NCI-H1092 (cell line): ENCODE measurements around the gene POLR1A.

ENCODE experiments used
- DNase-seq: peaks from one replicate; lab custom pipeline; 2025; lab: John Stamatoyannopoulos, UW

POLR1A gene

GRCh38 chr2:86021396-86022378 is 84.0 kb downstream of the POLR1A start:
- DNase-seq = no peak

GRCh38 chr2:86020984-86021383 is 84.7 kb downstream of the POLR1A start:
- DNase-seq = no peak

- DNase-seq = no peak
Observed at GRCh38 chr2:86019121-86019520, 86.6 kb downstream of the POLR1A start.

GRCh38 chr2:86017901-86018896 is 87.5 kb downstream of the POLR1A start:
- no peak for DNase-seq

GRCh38 chr2:86016581-86016980 is 89.1 kb downstream of the POLR1A start:
- DNase-seq = no peak

DNA sequence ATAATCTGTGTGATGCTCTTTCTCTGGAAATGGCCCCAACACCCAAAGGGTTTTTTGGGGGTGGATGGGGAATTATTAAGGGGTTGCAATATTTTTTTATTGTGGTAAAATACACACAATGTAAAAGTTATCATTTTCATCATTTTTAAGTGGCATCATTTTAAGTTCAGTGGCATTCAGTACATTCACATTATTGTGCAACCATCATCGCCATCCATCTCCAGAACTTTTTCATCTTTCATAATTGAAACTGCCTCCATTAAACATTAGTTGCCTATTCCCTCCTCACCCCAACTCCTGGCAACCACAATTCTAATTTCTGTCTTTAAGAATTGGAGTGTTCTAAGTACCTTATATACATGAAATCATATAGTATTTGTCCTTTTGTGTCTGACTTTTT is 90.0 kb downstream of the POLR1A start:
- DNase-seq = no peak

DNA sequence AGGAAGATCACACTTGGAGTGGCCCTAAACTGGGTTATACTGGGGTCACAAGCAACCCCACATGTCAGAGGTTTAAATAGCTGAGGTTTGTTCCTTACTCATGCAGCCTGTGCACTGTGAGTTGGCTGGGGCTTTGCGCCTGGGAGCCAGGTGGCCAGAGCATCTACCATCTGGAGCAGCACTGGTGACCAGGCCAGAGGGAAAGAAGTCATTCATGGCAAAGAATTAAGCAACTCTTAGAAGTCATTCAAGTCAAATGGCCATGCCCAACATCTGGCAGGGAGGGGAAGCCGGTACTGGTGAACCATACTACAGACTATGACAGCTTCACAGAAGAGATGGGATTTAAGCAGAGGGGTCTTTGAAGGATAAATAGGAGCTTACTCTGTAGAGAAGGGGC is 90.7 kb downstream of the POLR1A start:
- no peak for DNase-seq

DNA sequence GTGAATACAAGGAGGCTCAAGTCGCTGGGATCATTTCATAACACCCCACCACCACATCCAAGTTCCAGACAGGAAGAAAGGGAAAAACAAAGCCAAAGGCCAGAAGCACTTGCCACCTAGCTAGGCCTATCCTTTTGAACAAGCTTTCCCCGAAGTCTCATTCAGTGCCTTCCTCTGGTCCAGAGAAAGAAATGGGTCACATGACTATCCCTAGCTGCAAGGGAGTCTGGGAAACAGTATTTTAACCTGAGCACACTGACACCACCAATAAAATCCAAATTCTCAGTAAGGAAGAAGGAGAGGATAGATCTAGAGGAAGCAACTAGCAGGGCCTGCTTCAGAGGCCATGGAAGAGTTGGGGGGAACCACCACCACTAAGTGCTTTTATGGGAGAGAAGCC is 91.2 kb downstream of the POLR1A start:
- no peak for DNase-seq

DNA sequence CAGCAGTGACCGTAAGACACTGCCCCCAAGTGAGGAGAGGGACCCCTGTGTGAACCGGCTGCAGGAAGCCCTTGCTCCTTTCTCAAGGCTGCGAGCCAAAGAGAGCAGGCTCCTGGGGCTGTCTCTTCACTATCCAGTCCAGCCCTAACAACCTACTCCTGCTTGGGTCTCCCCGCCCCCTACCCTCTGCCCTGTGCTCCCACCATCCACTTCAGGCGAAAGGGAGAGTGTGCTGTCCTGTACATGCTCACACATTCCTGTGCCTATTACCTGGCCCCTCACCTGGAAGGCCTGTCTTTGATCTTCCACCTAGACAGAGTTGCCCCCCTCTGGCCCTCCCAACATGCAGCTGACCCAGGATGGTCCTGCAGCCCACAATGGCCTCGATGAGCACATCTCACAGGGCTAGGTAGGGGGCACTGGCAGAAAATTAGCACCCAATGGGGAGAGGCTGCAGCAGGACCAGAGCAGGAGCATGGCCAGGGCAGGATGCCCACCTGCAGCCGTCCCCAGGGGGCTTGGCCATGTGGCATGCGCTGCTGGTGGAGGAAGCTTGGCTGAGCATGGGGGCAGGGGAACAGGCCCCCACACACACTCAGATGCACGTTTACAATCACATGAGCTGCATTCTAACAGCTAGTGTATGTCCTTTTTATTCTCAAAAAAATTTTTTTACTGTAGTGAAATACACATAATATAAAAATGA is 93.5 kb downstream of the POLR1A start:
- no peak for DNase-seq

- DNase-seq = no peak
Observed at GRCh38 chr2:86011449-86011941, 94.2 kb downstream of the POLR1A start.

DNA sequence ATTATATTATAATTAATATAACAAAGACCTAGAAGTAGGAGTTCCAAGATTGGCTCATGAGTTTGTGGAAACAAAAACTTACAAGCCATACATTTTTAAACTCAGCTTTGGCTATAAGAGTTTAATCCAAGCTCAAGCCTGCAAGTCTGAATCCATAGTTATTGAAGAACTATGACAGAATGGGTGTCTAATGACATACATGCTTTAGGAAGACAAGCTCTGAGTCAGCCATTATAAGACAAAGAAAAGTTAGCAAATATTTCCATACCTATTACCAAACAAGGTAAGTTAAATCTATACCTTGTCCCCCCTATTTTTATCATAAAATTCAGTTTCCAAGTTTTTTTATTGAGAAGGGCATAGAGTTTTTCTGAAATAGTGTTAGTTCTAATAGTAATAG is 95.6 kb downstream of the POLR1A start:
- no peak for DNase-seq

GRCh38 chr2:86006524-86006923 is 99.2 kb downstream of the POLR1A start:
- no peak for DNase-seq

DNA sequence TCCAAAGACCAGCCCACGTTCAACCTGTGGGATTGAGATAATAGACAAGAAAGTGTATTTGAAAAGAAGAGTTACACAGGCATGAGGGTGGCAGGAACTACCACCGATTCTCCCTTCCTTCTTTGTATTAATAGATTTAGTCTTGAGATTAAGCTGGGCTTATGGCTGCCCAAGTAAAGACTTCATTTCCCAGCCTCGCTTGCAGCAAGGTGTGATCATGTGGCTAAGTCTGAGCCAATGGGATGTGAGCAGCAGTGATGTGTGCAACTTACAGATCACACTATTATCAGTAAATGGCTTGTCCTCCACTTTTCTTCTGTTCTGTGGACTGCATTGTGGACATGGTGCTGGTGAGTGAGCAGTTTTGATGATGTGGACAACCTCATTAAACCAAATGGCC is 101.7 kb downstream of the POLR1A start:
- no peak for DNase-seq

DNA sequence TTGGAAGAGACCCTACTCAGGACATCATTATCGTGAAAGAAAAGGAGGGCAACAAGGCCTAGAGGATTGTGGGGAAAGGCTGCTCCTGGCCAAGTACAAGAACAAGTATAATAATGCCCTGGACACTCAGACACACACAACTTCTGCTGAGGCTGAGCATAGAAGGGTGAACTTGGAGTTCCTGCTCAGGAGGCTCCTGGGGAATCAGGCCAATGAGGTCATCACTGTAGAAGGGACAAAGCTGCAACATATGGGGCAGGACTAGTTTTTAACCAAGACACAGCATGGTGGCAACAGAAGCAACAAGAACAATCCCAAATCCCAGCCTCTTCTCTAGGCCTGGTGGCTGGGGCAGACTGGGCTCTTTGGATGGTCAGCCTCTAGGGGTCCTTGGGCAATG is 102.6 kb downstream of the POLR1A start:
- DNase-seq = no peak

DNA sequence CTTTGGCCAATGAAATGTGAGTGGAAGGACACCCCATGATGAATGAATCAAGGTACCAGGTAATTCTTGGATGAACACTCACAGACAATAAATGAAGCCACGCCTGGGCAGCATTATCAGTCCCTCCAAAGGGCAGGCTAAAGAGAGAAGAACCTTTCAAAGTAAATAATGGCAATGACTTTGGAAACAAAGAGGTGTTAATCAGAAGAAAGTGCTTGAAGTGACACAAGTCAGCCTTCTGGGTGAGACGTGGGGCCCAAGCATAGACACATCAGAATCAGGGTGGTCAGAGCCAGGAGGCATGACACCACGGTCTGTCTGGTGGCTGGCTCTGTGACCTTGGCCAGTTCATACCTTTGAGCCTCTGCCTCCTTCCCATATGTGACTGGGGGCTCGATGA is 103.3 kb downstream of the POLR1A start:
- DNase-seq = no peak

DNA sequence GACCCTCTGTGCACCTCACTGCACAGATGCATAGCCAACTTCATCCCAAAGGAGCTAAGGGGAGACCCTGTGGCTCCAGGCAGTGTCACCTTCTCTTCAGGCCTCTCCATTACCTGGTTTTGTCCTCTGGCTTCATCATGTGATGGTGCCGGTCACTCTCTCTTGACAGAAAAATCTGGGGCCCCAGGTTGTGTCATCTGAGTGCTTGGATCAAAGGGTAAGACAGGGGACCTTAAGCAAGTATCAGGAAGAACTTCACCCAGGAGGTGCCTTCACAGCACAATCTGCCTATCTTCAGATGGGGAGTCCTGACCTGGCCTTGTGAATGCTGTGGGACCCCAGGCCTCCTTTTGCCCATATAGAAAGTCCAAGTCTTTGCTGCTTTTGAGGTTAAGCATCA is 104.4 kb downstream of the POLR1A start:
- DNase-seq = no peak

GRCh38 chr2:86000938-86001312 is 104.8 kb downstream of the POLR1A start:
- no peak for DNase-seq

- DNase-seq = no peak
Observed at GRCh38 chr2:86000131-86000937, 105.4 kb downstream of the POLR1A start.

DNA sequence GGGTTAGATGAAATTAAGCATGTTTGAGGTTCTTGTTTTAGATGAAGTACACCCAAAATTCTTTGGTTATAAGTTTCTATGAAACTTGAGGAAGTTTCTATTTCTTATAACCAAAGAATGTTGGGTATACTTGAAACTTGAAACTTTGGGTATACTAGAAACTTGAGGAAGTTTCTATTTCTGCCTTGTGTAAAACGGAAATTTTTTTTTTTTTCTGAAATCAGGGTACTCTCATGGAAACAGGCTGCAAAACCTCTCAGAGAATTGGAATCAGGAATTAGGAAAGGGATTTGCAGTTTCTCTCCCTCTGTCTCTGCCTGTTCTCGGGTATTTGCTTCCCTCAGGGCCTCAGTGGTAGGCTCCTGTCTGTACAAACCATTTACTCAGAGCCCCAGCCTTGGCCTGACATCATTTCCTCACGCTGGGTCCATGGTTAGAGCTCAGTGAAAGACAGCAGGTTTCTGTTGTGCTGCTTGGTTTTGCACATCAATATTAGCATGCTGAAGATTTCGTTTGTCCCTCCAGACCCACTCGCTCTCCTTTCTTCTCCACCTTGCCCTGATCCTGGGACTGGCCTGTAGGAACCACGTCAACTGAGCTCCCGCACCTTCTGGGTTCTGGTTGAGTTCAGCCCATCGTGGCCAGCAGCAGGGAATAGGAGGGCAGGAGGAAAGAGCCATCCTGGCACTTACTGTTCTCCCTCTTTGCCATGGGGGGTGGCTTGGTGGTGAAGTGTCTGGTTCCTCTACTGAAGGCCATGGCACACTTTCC is 106.4 kb downstream of the POLR1A start:
- no peak for DNase-seq
